ENCODE data around the gene HIRIP3. TPM values are rescaled to one million over a fixed set of nuclear protein-coding genes. Genes with fewer than 3 reads are reported as not detected.
"Not testable (repeated sequence)": the region's sequence is repeated elsewhere in the genome, so short reads cannot be mapped to it uniquely, and the experiment has no call there.

HIRIP3 gene
- total RNA-seq, 2 donors from 2014 or later, result 11.2 to 17.1 TPM

GRCh38 chr16:30017277-30017656, 21.9 kb upstream of the HIRIP3 start:
- Histone ChIP-seq H3K4me3 (no peak overlapping the region), H3K4me1 (peaks cover 14% of the 10 kb centered on the region), H3K27ac (no peak overlapping the region), H3K36me3 (replicated peaks in 1 of 2; ENCODE audit: insufficient read depth in 1 of 2, low read depth in 2 of 2) (no peaks in the 10 kb centered on the region), H3K9me3 (no peaks in the 10 kb centered on the region), H3K27me3 (no peaks in the 10 kb centered on the region)
- intact Hi-C loops (cut with DNase I), result no loop called here
- TF ChIP-seq POLR2A (IDR thresholded peaks at IDR 0.05), result no peak
- no peak for TF ChIP-seq CTCF (IDR thresholded peaks at IDR 0.05)
- ATAC-seq (no peak), DNase-seq (no peak)
- 95 to 97% methylated on average over 2 of the region's 2 CpGs for WGBS, 2 donors

- intact Hi-C loops (cut with DNase I), result no loop called here
- DNase-seq (no peak), ATAC-seq (no peak)
- Histone ChIP-seq H3K27me3 (peaks cover 0 to under 1% of the 10 kb centered on the region in 2 donors), H3K4me1 (peaks cover 12% of the 10 kb centered on the region), H3K27ac (no peak overlapping the region), H3K4me3 (no peak overlapping the region), H3K36me3 (replicated peaks in 1 of 2; ENCODE audit: insufficient read depth in 1 of 2, low read depth in 2 of 2) (no peaks in the 10 kb centered on the region), H3K9me3 (no peaks in the 10 kb centered on the region)
- WGBS, 2 donors, result 56 to 60% methylated on average over 8 of the region's 8 CpGs
- TF ChIP-seq CTCF (IDR thresholded peaks at IDR 0.05), result no peak
- TF ChIP-seq POLR2A (IDR thresholded peaks at IDR 0.05), result no peak
Measured at GRCh38 chr16:30016555-30017276, 21.3 kb upstream of the HIRIP3 start.

GRCh38 chr16:30015450-30015849, 20.0 kb upstream of the HIRIP3 start:
- intact Hi-C loops (cut with DNase I); ATAC-seq; H3K9me3 ChIP-seq; DNase-seq; H3K4me3 ChIP-seq; H3K36me3 ChIP-seq (replicated peaks in 1 of 2; ENCODE audit: insufficient read depth in 1 of 2, low read depth in 2 of 2); H3K27ac ChIP-seq: not testable (repeated sequence)
- 86 to 90% methylated on average over 7 of the region's 7 CpGs for WGBS, 2 donors
- H3K4me1 ChIP-seq, result peaks cover 13% of the 10 kb centered on the region
- peaks cover 0 to 11% of the 10 kb centered on the region in 2 donors for H3K27me3 ChIP-seq

GRCh38 chr16:30012598-30012997, 17.2 kb upstream of the HIRIP3 start:
- H3K9me3 ChIP-seq; H3K27ac ChIP-seq; H3K36me3 ChIP-seq (replicated peaks in 1 of 2; ENCODE audit: insufficient read depth in 1 of 2, low read depth in 2 of 2); intact Hi-C loops (cut with DNase I); ATAC-seq; H3K4me3 ChIP-seq; DNase-seq: not testable (repeated sequence)
- 81 to 84% methylated on average over 14 of the region's 14 CpGs for WGBS, 2 donors
- Histone ChIP-seq H3K27me3 (peaks cover 3 to 20% of the 10 kb centered on the region in 2 donors), H3K4me1 (peaks cover 19% of the 10 kb centered on the region)

- peaks cover 19% of the 10 kb centered on the region for H3K4me1 ChIP-seq
- H3K4me3 ChIP-seq, result no peak overlapping the region
- H3K36me3 ChIP-seq (replicated peaks in 1 of 2; ENCODE audit: insufficient read depth in 1 of 2, low read depth in 2 of 2), result no peaks in the 10 kb centered on the region
- intact Hi-C loops (cut with DNase I), result no loop called here
- WGBS, 2 donors, result 28 to 33% methylated on average over 27 to 31 of the region's 31 CpGs
- DNase-seq, result peak in 1 of 4 donors; percentile 10
- no peak for TF ChIP-seq CTCF (IDR thresholded peaks at IDR 0.05)
- TF ChIP-seq POLR2A (IDR thresholded peaks at IDR 0.05), result no peak
- H3K9me3 ChIP-seq, result no peaks in the 10 kb centered on the region
- peaks cover 3 to 20% of the 10 kb centered on the region in 2 donors for H3K27me3 ChIP-seq
- H3K27ac ChIP-seq, result no peak overlapping the region
- ATAC-seq, result no peak
Measured at GRCh38 chr16:30011714-30012504, 16.5 kb upstream of the HIRIP3 start.

Measured in body of pancreas (tissue), 4 donors.